ENCODE data around the gene FSTL4.
"Not testable (repeated sequence)": the region's sequence is repeated elsewhere in the genome, so short reads cannot be mapped to it uniquely, and the experiment has no call there.

FSTL4 gene

GRCh38 chr5:133227897-133228296, 384.4 kb downstream of the FSTL4 start:
- no peak overlapping the region for H3K9ac ChIP-seq (ENCODE audit: low read depth in 1 of 2, low read length in 2 of 2)
- H3K36me3 ChIP-seq (ENCODE audit: control insufficient read depth in 2 of 2, insufficient read depth in 2 of 2, low read length in 2 of 2) = no peaks in the 10 kb centered on the region
- no peaks in the 10 kb centered on the region for H3K27me3 ChIP-seq (ENCODE audit: control insufficient read depth in 2 of 2, insufficient read depth in 2 of 2, low read length in 2 of 2)
- H3K27ac ChIP-seq (ENCODE audit: low read depth in 2 of 2, low read length in 2 of 2) = no peak overlapping the region
- no peaks in the 10 kb centered on the region for H3K9me3 ChIP-seq (ENCODE audit: control insufficient read depth in 2 of 2, low read length in 2 of 2)
- H3K4me3 ChIP-seq (ENCODE audit: low read length in 2 of 2) = no peak overlapping the region
- H3K4me1 ChIP-seq (ENCODE audit: control insufficient read depth in 2 of 2, insufficient read depth in 2 of 2, low read length in 2 of 2) = peaks cover 15 to 28% of the 10 kb centered on the region in 2 donors

GRCh38 chr5:133227082-133227481, 385.3 kb downstream of the FSTL4 start:
- no peak overlapping the region for H3K27ac ChIP-seq (ENCODE audit: low read depth in 2 of 2, low read length in 2 of 2)
- no peak overlapping the region for H3K4me3 ChIP-seq (ENCODE audit: low read length in 2 of 2)
- H3K4me1 ChIP-seq (ENCODE audit: control insufficient read depth in 2 of 2, insufficient read depth in 2 of 2, low read length in 2 of 2) = peaks cover 14 to 21% of the 10 kb centered on the region in 2 donors
- H3K36me3 ChIP-seq (ENCODE audit: control insufficient read depth in 2 of 2, insufficient read depth in 2 of 2, low read length in 2 of 2) = no peaks in the 10 kb centered on the region
- no peaks in the 10 kb centered on the region for H3K9me3 ChIP-seq (ENCODE audit: control insufficient read depth in 2 of 2, low read length in 2 of 2)
- no peaks in the 10 kb centered on the region for H3K27me3 ChIP-seq (ENCODE audit: control insufficient read depth in 2 of 2, insufficient read depth in 2 of 2, low read length in 2 of 2)
- no peak overlapping the region for H3K9ac ChIP-seq (ENCODE audit: low read depth in 1 of 2, low read length in 2 of 2)

- H3K27ac ChIP-seq (ENCODE audit: low read depth in 2 of 2, low read length in 2 of 2) = peak overlapping the region; percentile 16 to 19
- no peak overlapping the region for H3K4me3 ChIP-seq (ENCODE audit: low read length in 2 of 2)
- no peaks in the 10 kb centered on the region for H3K9me3 ChIP-seq (ENCODE audit: control insufficient read depth in 2 of 2, low read length in 2 of 2)
- H3K36me3 ChIP-seq (ENCODE audit: control insufficient read depth in 2 of 2, insufficient read depth in 2 of 2, low read length in 2 of 2) = no peaks in the 10 kb centered on the region
- H3K4me1 ChIP-seq (ENCODE audit: control insufficient read depth in 2 of 2, insufficient read depth in 2 of 2, low read length in 2 of 2) = peaks cover 16 to 19% of the 10 kb centered on the region in 2 donors
- H3K9ac ChIP-seq (ENCODE audit: low read depth in 1 of 2, low read length in 2 of 2) = no peak overlapping the region
- H3K27me3 ChIP-seq (ENCODE audit: control insufficient read depth in 2 of 2, insufficient read depth in 2 of 2, low read length in 2 of 2) = no peaks in the 10 kb centered on the region
Observed at GRCh38 chr5:133226186-133226585, 386.2 kb downstream of the FSTL4 start.

GRCh38 chr5:133225671-133226152, 386.6 kb downstream of the FSTL4 start:
- Histone ChIP-seq H3K27me3 (ENCODE audit: control insufficient read depth in 2 of 2, insufficient read depth in 2 of 2, low read length in 2 of 2) (no peaks in the 10 kb centered on the region), H3K4me3 (ENCODE audit: low read length in 2 of 2) (peak overlapping the region in 1 of 2 donors; percentile 9), H3K27ac (ENCODE audit: low read depth in 2 of 2, low read length in 2 of 2) (peak overlapping the region in 1 of 2 donors; percentile 36), H3K9ac (ENCODE audit: low read depth in 1 of 2, low read length in 2 of 2) (no peak overlapping the region), H3K9me3 (ENCODE audit: control insufficient read depth in 2 of 2, low read length in 2 of 2) (no peaks in the 10 kb centered on the region), H3K36me3 (ENCODE audit: control insufficient read depth in 2 of 2, insufficient read depth in 2 of 2, low read length in 2 of 2) (no peaks in the 10 kb centered on the region), H3K4me1 (ENCODE audit: control insufficient read depth in 2 of 2, insufficient read depth in 2 of 2, low read length in 2 of 2) (peaks cover 16 to 18% of the 10 kb centered on the region in 2 donors)

GRCh38 chr5:133222979-133223378, 389.4 kb downstream of the FSTL4 start:
- Histone ChIP-seq H3K36me3 (ENCODE audit: control insufficient read depth in 2 of 2, insufficient read depth in 2 of 2, low read length in 2 of 2) (no peaks in the 10 kb centered on the region), H3K4me1 (ENCODE audit: control insufficient read depth in 2 of 2, insufficient read depth in 2 of 2, low read length in 2 of 2) (peaks cover 16 to 18% of the 10 kb centered on the region in 2 donors), H3K27ac (ENCODE audit: low read depth in 2 of 2, low read length in 2 of 2) (no peak overlapping the region), H3K9me3 (ENCODE audit: control insufficient read depth in 2 of 2, low read length in 2 of 2) (no peaks in the 10 kb centered on the region), H3K9ac (ENCODE audit: low read depth in 1 of 2, low read length in 2 of 2) (no peak overlapping the region), H3K27me3 (ENCODE audit: control insufficient read depth in 2 of 2, insufficient read depth in 2 of 2, low read length in 2 of 2) (no peaks in the 10 kb centered on the region), H3K4me3 (ENCODE audit: low read length in 2 of 2) (no peak overlapping the region)

GRCh38 chr5:133222521-133222920, 389.8 kb downstream of the FSTL4 start:
- Histone ChIP-seq H3K9me3 (ENCODE audit: control insufficient read depth in 2 of 2, low read length in 2 of 2) (no peaks in the 10 kb centered on the region), H3K27me3 (ENCODE audit: control insufficient read depth in 2 of 2, insufficient read depth in 2 of 2, low read length in 2 of 2) (no peaks in the 10 kb centered on the region), H3K4me1 (ENCODE audit: control insufficient read depth in 2 of 2, insufficient read depth in 2 of 2, low read length in 2 of 2) (peaks cover 16 to 18% of the 10 kb centered on the region in 2 donors), H3K27ac (ENCODE audit: low read depth in 2 of 2, low read length in 2 of 2) (no peak overlapping the region), H3K36me3 (ENCODE audit: control insufficient read depth in 2 of 2, insufficient read depth in 2 of 2, low read length in 2 of 2) (no peaks in the 10 kb centered on the region), H3K4me3 (ENCODE audit: low read length in 2 of 2) (no peak overlapping the region), H3K9ac (ENCODE audit: low read depth in 1 of 2, low read length in 2 of 2) (no peak overlapping the region)

- Histone ChIP-seq H3K36me3 (ENCODE audit: control insufficient read depth in 2 of 2, insufficient read depth in 2 of 2, low read length in 2 of 2) (no peaks in the 10 kb centered on the region), H3K9ac (ENCODE audit: low read depth in 1 of 2, low read length in 2 of 2) (no peak overlapping the region), H3K27ac (ENCODE audit: low read depth in 2 of 2, low read length in 2 of 2) (no peak overlapping the region), H3K27me3 (ENCODE audit: control insufficient read depth in 2 of 2, insufficient read depth in 2 of 2, low read length in 2 of 2) (no peaks in the 10 kb centered on the region), H3K4me3 (ENCODE audit: low read length in 2 of 2) (no peak overlapping the region), H3K9me3 (ENCODE audit: control insufficient read depth in 2 of 2, low read length in 2 of 2) (no peaks in the 10 kb centered on the region), H3K4me1 (ENCODE audit: control insufficient read depth in 2 of 2, insufficient read depth in 2 of 2, low read length in 2 of 2) (peaks cover 16 to 18% of the 10 kb centered on the region in 2 donors)
Observed at GRCh38 chr5:133222040-133222439, 390.3 kb downstream of the FSTL4 start.

- Histone ChIP-seq H3K9me3 (ENCODE audit: control insufficient read depth in 2 of 2, low read length in 2 of 2) (no peaks in the 10 kb centered on the region), H3K9ac (ENCODE audit: low read depth in 1 of 2, low read length in 2 of 2) (no peak overlapping the region), H3K4me3 (ENCODE audit: low read length in 2 of 2) (no peak overlapping the region), H3K4me1 (ENCODE audit: control insufficient read depth in 2 of 2, insufficient read depth in 2 of 2, low read length in 2 of 2) (peaks cover 12% of the 10 kb centered on the region in 2 donors), H3K27ac (ENCODE audit: low read depth in 2 of 2, low read length in 2 of 2) (no peak overlapping the region), H3K36me3 (ENCODE audit: control insufficient read depth in 2 of 2, insufficient read depth in 2 of 2, low read length in 2 of 2) (no peaks in the 10 kb centered on the region), H3K27me3 (ENCODE audit: control insufficient read depth in 2 of 2, insufficient read depth in 2 of 2, low read length in 2 of 2) (no peaks in the 10 kb centered on the region)
Observed at GRCh38 chr5:133220851-133221674, 391.3 kb downstream of the FSTL4 start.

- no peaks in the 10 kb centered on the region for H3K36me3 ChIP-seq (ENCODE audit: control insufficient read depth in 2 of 2, insufficient read depth in 2 of 2, low read length in 2 of 2)
- H3K4me3 ChIP-seq (ENCODE audit: low read length in 2 of 2) = no peak overlapping the region
- H3K27me3 ChIP-seq (ENCODE audit: control insufficient read depth in 2 of 2, insufficient read depth in 2 of 2, low read length in 2 of 2) = no peaks in the 10 kb centered on the region
- no peaks in the 10 kb centered on the region for H3K9me3 ChIP-seq (ENCODE audit: control insufficient read depth in 2 of 2, low read length in 2 of 2)
- H3K9ac ChIP-seq (ENCODE audit: low read depth in 1 of 2, low read length in 2 of 2) = no peak overlapping the region
- H3K4me1 ChIP-seq (ENCODE audit: control insufficient read depth in 2 of 2, insufficient read depth in 2 of 2, low read length in 2 of 2) = peaks cover 0 to 4% of the 10 kb centered on the region in 2 donors
- no peak overlapping the region for H3K27ac ChIP-seq (ENCODE audit: low read depth in 2 of 2, low read length in 2 of 2)
Observed at GRCh38 chr5:133219296-133219695, 393.0 kb downstream of the FSTL4 start.

GRCh38 chr5:133216138-133216537, 396.2 kb downstream of the FSTL4 start:
- not testable (repeated sequence) for H3K36me3 ChIP-seq (ENCODE audit: control insufficient read depth in 2 of 2, insufficient read depth in 2 of 2, low read length in 2 of 2); H3K9ac ChIP-seq (ENCODE audit: low read depth in 1 of 2, low read length in 2 of 2); H3K27me3 ChIP-seq (ENCODE audit: control insufficient read depth in 2 of 2, insufficient read depth in 2 of 2, low read length in 2 of 2); H3K27ac ChIP-seq (ENCODE audit: low read depth in 2 of 2, low read length in 2 of 2); H3K4me1 ChIP-seq (ENCODE audit: control insufficient read depth in 2 of 2, insufficient read depth in 2 of 2, low read length in 2 of 2); H3K4me3 ChIP-seq (ENCODE audit: low read length in 2 of 2); H3K9me3 ChIP-seq (ENCODE audit: control insufficient read depth in 2 of 2, low read length in 2 of 2)

All from mucosa of rectum (tissue), 2 donors.